ENCODE measurements around the gene NUMB.

Gene NUMB

GRCh38 chr14:73269729-73270531 is 188.4 kb downstream of the NUMB start:
- DNase-seq (ENCODE audit: low read depth): no peak
- peak overlapping the region; percentile 32 for H3K4me3 ChIP-seq (ENCODE audit: low read depth, low read length)

GRCh38 chr14:73267474-73267873 is 190.9 kb downstream of the NUMB start:
- H3K4me3 ChIP-seq (ENCODE audit: low read depth, low read length): no peak overlapping the region
- no peak for DNase-seq (ENCODE audit: low read depth)

GRCh38 chr14:73266317-73266716 is 192.0 kb downstream of the NUMB start:
- no peak for DNase-seq (ENCODE audit: low read depth)
- no peak overlapping the region for H3K4me3 ChIP-seq (ENCODE audit: low read depth, low read length)

- H3K4me3 ChIP-seq (ENCODE audit: low read depth, low read length): no peak overlapping the region
Measured at GRCh38 chr14:73265721-73266046, 192.7 kb downstream of the NUMB start.

GRCh38 chr14:73264885-73265720 is 193.2 kb downstream of the NUMB start:
- DNase-seq (ENCODE audit: low read depth): no peak
- H3K4me3 ChIP-seq (ENCODE audit: low read depth, low read length): no peak overlapping the region

More at GRCh38 chr14:73265721-73266046, 192.7 kb downstream of the NUMB start:
- no peak for DNase-seq (ENCODE audit: low read depth)

- DNase-seq (ENCODE audit: low read depth): no peak
- no peak overlapping the region for H3K4me3 ChIP-seq (ENCODE audit: low read depth, low read length)
Measured at GRCh38 chr14:73264080-73264884, 194.1 kb downstream of the NUMB start.

GRCh38 chr14:73263606-73264005 is 194.7 kb downstream of the NUMB start:
- no peak for DNase-seq (ENCODE audit: low read depth)

GRCh38 chr14:73262427-73263183 is 195.7 kb downstream of the NUMB start:
- no peak for DNase-seq (ENCODE audit: low read depth)
- no peak overlapping the region for H3K4me3 ChIP-seq (ENCODE audit: low read depth, low read length)

More at GRCh38 chr14:73263606-73264005, 194.7 kb downstream of the NUMB start:
- H3K4me3 ChIP-seq (ENCODE audit: low read depth, low read length): no peak overlapping the region

GRCh38 chr14:73261520-73262426 is 196.6 kb downstream of the NUMB start:
- H3K4me3 ChIP-seq (ENCODE audit: low read depth, low read length): no peak overlapping the region
- DNase-seq (ENCODE audit: low read depth): no peak

- no peak overlapping the region for H3K4me3 ChIP-seq (ENCODE audit: low read depth, low read length)
- no peak for DNase-seq (ENCODE audit: low read depth)
Measured at GRCh38 chr14:73261075-73261474, 197.3 kb downstream of the NUMB start.

GRCh38 chr14:73260574-73260973 is 197.8 kb downstream of the NUMB start:
- DNase-seq (ENCODE audit: low read depth): no peak
- H3K4me3 ChIP-seq (ENCODE audit: low read depth, low read length): no peak overlapping the region

- no peak overlapping the region for H3K4me3 ChIP-seq (ENCODE audit: low read depth, low read length)
- DNase-seq (ENCODE audit: low read depth): no peak
Measured at GRCh38 chr14:73259837-73260236, 198.5 kb downstream of the NUMB start.

GRCh38 chr14:73258845-73259611 is 199.3 kb downstream of the NUMB start:
- H3K4me3 ChIP-seq (ENCODE audit: low read depth, low read length): no peak overlapping the region

GRCh38 chr14:73258076-73258475 is 200.3 kb downstream of the NUMB start:
- DNase-seq (ENCODE audit: low read depth): no peak
- no peak overlapping the region for H3K4me3 ChIP-seq (ENCODE audit: low read depth, low read length)

More at GRCh38 chr14:73258845-73259611, 199.3 kb downstream of the NUMB start:
- DNase-seq (ENCODE audit: low read depth): no peak

- no peak overlapping the region for H3K4me3 ChIP-seq (ENCODE audit: low read depth, low read length)
- no peak for DNase-seq (ENCODE audit: low read depth)
Measured at GRCh38 chr14:73255693-73256225, 202.6 kb downstream of the NUMB start.

- DNase-seq (ENCODE audit: low read depth): no peak
- no peak overlapping the region for H3K4me3 ChIP-seq (ENCODE audit: low read depth, low read length)
Measured at GRCh38 chr14:73255005-73255400, 203.3 kb downstream of the NUMB start.
